Activated CD4-positive, alpha-beta T cell treated with anti-CD3 and anti-CD28 coated beads, Interleukin-2, Interleukin-4, amounts not matched to agents 100 ng/mL and 50 ng/mL, durations not matched to agents 16 hours and 8 hours (primary cell): Measurements from ENCODE around the gene DNAJC3.
"Not testable (repeated sequence)": the region's sequence is repeated elsewhere in the genome, so short reads cannot be mapped to it uniquely, and the experiment has no call there.

ENCODE experiments used
- DNase-seq: peaks from one replicate; pipeline ENCODE4 v3.0.0-alpha.2; 2020; ENCODE audit warnings: low spot score

Gene DNAJC3

DNA sequence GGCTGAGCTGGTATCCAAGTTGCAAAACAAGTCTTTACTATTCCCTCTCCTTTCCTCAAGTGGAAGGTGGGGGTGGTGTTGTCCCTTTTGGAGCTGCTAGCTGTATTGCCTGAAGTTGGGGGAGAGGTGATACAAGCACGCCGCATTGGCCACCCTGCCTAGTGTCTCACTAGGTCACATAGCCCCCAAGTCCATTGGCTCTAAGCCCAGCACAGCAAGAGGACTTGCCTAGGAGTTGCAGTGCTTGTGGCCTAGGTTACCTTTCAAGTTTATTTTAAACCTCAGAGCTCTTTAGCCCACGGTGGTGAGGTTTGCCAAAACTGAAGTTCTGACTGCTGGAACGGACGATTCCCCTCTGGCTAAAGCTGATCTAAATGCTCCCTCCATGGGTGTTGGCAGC lies 5.3 kb upstream of the DNAJC3 start:
- DNase-seq, result no peak

DNA sequence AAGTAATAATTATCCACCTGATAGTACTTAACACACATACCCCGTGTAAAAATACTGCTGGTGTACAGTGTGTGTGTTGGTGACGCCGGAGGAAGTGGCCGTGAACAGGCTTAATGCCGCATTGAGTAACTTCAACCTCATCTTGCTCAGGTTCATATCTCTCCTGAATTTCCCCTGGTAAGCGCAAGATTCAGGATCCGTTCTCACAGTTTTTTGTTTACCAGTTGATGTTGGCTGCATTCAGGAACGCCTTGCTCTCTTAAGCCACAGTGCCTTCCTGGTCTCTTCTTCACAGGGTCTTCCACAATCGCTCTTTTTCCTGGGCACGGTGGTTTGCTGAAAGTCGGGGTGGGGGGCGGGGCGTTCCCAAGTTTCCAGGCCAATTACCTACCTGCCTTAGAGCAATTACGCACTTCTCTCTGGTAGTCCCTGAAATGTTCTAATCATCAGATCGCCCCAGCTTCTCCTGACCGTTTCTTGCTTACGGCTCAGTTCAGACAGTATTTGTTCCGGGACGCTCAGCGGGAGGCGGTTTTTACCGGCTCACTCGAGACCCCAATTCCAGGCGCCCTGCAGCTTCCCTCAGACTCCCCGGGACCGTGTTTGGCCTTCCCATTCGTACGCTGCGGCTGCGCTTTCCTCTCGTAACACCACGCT lies 706 bp upstream of the DNAJC3 start:
- DNase-seq, result peak; percentile 27

DNA sequence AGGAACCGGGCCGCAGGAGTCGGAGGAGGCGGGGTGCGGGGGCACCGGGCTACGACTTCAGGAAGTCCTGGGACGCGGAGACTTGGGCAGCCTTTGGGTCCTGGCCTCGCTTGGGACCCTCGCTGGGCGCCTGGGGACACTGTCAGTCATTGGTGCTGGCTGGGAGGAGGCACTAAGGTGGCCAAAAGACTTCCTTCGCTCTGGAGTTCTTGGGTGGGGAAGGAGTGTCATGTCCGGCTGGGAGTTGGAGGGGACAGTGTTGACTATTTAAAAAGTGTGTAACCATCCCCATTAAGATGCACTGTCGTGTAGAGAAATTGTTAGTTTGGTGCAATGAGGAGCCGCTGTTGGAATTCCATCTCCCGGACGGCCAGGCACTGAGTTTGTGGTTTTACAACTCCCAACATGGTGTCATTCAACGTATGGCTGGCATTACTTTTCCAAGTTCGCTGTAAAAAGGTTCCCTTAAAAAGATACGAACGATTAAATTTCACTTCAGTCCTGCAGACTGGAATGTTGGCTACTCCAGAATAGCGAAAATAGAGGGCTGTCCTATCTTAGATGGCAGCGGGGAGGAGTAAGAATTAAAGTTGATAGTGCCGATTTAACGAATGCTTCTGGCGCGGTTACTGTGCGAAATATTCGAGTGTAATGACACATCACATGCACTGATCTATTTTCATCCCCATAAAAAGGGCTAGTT lies 776 bp downstream of the DNAJC3 start:
- peak; percentile 3 for DNase-seq

DNA sequence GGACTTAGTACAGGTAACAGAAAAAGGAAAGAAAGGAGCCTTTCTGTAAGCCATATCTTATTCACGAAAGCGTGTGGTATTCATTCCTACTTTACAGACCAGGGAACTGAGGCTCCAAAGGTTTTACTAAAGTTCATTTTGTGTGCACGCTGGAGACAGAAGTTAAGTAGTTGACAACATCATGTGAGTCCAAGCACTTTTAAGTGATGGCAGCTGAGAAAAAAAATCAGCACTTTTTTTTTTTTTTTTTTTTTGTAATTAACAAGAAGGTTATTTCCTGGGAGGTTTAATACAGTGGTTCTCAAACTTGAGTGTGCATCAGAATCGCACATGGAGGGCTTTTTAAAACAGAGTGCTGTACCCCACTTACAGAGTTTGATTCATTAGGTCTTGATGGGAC lies 2.0 kb downstream of the DNAJC3 start:
- DNase-seq, result no peak

DNA sequence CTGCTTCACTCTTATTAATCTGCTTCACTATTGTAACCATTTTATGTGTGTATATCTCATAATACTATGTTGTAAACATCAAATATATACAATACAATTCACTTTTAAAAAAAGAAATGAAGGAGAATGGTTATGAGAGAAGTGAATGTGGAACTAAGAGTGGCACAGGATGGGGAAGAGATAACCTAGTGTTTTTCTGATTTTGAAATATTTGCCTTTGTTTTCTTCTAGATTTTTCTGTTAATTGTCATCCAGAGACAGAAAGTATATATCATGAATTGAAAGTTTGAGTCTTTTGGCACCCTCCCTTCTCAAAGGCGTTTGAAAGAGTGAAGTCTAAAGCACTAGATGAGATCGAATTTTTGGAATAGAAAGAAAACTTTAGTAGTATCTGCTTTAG lies 2.8 kb downstream of the DNAJC3 start:
- no peak for DNase-seq

DNA sequence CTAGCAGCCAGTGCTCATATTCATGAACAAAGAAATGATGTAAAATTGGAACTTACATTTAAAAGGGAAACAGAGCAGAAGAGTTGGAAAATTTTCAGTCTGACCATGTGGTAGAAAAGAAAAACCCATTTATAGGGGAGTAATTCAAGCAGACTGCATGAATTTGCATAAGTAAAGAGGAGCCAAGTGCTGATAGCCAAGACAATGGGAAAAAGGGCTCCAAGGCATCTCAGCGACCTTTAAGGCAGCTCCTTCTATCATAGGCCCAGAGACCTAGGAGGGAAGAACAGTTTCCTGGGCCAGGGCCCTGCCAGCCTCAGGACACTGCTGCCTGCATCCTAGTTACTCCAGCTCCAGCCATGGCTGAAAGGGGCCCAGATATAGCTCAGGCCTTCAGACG lies 7.5 kb downstream of the DNAJC3 start:
- DNase-seq, result no peak

DNA sequence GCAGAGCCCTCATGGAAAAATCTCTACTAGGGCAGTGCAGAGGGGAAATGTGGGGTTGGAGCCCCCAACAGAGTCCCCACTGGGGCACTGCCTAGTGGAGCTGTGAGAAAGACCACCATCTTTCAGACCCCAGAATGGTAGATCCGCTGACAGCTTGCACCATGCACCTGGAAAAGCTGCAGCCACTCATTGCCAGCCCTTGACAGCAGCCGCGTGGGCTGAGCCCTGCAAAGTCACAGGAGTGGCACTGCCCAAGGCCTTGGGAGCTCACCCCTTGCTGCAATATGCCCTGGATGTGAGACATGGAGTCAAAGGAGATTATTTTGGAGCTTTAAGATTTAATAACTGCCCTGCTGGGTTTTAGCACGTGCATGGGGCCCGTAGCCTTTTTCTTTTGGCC lies 8.0 kb downstream of the DNAJC3 start:
- not testable (repeated sequence) for DNase-seq

DNA sequence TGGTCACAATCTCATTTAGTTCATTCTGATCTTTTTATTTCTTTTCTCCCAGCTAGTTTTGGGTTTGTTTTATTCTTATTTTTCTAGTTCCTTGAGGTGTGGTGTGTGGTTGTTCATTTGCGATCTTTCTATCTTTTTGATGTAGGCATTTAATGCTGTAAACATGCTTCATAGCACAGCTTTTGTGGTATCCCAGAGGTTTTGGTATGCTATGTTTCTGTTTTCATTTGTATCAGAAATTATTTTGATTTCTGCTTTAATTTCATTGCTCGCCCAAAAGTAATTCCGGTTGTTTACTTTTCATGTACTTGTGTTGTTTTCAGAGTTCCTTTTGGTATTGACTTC lies 12.6 kb downstream of the DNAJC3 start:
- no peak for DNase-seq

DNA sequence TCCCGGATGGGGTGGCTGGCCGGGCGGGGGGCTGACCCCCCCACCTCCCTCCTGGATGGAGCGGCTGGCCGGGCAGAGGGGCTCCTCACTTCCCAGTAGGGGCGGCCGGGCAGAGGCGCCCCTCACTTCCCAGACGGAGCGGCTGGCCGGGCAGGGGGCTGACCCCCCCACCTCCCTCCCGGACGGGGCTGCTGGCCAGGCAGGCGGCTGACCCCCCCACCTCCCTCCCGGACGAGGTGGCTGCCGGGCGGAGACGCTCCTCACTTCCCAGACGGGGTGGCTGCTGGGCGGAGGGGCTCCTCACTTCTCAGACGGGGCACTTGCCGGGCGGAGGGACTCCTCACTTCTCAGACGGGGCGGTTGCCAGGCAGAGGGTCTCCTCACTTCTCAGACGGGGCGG lies 14.0 kb downstream of the DNAJC3 start:
- DNase-seq, result not testable (repeated sequence)

DNA sequence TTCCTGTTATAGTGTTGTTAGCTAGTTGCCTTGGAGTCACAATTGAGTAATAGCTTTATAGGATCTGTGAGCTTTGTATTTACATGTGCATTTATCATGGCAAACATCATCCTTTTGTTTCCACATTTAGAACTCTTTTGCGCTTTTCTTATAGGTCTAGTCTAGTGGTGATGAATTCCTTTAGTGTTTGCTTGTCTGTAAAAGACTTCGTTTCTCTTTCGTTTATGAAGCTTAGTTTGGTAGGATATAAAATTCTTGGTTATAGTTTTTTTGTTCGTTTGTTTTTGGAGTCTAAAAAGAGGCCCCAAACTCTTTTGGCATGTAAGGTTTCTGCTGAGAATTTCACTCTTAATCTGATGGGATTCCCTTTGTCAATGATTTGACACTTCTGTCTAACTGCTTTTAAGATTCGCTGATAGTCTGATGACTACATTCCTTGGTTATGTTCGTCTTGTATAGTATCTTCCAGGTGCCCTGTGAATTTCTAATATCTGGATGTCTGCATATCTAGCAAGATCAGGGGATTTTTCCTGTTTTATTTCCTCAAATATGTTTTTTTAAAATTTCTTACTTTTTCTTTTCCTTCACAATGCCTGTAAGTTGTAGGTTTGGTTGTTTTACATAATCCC lies 20.2 kb downstream of the DNAJC3 start:
- DNase-seq, result no peak

DNA sequence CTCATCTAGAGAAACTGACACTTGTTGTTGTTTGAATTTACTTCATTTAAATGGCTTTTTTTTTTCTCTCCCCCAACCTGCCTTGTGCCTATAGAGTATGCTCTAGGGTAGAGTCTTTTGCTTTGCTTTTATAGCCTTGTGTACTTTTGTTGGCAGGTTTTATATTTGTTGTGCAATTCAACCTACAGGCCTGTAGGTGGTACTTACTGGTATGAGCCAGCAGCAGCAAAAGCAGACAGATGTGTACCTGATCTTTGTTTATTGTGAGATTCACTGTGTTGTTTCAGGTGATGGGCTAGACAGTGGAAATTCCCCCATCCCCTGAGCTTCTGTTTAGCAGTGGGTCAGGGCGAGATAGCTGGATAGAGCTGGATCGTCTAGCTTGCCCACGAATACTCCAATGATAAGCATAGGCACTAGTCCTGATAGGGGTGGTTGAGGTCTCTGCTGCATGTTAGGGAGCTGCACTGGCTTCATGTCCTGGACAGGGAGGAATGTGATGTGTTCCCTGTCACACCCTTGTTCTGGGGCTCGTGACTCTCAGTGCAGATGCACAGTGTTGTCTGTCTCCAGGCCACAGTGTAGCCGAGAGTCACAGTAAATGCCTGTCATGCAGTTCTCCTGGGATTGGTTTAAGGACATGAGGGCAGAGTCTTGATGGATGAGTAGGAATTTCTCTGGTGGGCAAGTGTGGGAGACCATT lies 21.3 kb downstream of the DNAJC3 start:
- DNase-seq, result no peak

DNA sequence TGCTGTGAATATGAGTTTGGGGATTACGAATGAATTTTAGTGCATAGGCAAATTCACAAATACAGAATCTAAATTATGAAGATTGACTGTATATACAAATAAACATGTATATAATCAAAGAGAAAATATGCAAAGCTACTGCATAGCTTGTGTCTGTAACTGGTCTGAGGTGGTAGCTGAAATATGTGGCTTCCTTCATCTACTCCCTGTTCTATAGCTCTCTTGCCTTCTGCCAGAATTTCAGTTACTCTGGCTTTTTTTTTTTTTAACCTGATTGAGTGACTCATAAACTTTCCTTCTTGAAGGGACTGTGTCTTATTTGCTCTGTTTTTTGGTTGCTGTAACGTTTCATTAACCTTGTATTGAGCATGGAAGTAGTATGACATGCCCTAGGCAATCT lies 26.6 kb downstream of the DNAJC3 start:
- DNase-seq, result no peak

DNA sequence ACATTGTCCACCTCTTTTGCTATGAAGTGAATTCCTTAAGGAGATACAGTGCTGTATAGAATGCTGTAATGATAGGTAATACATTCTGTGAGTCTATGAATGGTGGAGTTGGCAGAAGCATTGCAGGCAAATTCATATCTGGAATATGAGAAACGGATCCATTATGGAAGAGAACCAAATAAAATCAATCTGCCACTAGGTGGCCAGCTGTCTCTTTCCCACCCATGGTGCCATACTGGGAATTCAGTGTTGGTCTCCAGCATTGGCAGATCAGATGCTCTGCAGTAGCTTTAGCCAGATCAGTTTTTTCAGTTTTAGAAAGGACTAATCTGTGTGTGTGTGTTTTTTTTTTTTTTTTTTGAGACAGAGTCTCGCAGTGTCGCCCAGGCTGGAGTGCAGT lies 27.6 kb downstream of the DNAJC3 start:
- no peak for DNase-seq

DNA sequence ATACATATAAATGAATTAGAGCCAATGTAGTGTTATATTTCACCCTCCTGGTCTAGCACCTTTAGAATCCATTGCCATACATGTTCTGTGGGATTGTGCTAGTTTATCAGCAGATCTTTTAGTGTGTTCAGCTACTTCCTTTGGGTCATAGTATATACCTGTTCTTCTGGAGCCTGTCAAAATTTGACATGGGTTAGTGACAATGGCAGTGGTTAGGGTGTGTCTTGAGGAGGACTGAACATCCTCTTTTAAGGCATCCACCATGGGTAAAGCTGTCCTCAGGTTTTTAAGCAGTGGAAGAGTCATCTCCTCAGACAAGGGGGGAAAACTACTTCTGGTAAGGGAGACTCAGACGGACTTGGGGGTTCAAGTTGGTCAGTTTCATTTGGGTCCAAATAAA lies 29.4 kb downstream of the DNAJC3 start:
- no peak for DNase-seq

DNA sequence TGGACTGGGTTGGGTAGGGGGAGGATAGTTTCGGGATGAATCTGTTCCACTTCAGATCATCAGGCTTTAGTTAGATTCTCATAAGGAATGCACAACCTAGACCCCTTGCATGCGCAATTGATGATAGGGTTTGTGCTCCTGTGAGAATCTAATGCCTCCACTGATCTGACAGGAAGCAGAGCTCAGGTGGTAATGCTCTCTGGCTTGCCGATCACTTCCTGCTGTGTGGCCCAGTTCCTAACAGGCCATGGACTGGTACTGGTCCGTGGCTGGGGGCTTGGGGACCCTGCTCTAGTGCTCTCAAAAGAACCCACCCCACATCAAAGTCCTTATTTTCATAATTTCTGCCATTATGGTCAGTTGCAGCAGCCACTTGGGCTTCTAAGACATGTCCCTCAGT lies 30.1 kb downstream of the DNAJC3 start:
- no peak for DNase-seq

DNA sequence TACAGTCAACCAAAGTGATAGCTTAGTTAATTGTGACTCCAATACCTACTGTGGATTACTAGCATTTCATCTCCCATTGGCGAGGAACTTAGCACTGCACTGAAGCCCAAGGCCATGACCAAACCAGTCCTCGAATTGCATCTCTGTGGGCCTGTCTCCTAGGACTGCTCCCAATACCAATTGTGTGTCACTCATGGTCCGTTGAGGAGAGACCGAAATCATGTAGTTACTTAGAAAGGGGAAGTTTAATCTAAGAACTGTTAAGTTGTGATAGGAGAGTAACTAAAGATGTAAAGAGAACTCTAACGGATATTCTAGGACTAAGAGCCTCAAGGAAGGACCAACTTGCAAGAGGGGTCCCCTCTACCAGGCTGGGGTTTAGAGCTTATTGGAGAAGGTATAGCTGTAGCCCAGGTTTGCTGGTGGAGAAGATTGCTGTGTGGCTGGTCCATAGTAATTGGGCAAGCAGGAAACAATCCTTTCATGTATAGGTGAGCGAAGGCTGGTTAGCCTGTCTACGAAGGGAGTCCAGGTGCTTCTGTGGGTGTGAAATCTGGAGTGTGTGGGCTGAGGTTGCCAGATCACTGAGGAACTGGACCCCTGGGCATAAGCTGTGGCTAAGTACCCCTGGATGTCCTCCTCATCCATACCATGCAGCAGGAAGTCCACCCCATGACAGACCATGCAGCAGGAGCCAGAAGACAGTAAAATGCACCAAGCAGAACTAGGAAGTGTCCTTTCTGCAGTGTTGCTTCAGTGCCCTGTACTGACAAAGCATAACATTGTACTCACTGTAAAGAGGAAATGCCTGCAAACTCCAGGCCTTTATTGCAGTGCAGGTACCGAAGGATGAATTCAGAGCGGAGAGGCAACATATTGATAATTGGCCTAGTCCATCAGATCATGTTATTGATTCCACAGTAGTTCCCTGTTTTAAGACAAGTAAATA lies 30.8 kb downstream of the DNAJC3 start:
- no peak for DNase-seq

DNA sequence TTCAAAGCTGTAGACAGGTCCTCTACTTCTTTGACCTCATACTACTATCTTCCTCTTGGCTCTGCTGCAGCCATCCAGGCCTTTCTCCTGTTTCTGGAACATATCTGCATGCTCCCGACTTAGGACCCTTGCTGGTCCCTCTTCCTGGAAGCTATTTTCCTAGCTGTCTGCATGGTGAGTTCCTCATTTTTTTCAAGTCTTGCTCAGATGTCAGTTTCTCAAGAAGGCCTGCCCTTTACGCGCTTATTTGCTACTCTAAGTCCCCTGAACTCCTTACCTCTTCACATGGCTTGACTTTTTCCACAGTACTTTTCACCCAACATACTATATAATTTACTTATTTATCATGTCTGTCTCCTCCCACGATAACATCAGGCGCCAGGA lies 31.4 kb downstream of the DNAJC3 start:
- no peak for DNase-seq

DNA sequence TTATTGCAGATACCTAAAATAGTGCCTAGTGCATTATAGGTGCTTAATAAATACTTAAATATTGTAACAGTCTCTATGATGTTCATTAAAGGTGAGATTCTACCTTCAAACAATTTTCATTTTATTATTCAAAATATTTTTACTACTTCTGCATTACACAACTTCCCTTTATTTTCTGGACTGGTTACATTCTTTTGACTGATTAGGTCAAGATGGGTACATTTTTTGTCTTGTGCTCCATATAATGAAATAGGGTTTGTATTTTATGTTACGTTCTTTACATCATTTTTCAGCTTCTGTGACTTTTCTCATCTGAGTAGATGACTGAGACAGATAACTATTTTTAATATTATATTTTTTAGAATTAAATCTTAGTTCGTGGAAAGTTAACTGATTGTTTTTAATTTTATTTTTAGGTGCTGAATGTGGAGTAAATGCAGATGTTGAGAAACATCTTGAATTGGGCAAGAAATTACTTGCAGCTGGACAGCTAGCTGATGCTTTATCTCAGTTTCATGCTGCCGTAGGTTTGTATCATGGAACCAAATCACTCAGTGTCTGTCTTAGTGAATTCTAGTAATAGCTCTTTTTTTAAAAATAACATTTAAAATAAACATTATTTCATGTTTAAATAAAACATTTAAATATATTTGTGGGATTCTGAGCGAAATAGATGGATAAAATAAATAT lies 32.0 kb downstream of the DNAJC3 start:
- DNase-seq, result no peak

DNA sequence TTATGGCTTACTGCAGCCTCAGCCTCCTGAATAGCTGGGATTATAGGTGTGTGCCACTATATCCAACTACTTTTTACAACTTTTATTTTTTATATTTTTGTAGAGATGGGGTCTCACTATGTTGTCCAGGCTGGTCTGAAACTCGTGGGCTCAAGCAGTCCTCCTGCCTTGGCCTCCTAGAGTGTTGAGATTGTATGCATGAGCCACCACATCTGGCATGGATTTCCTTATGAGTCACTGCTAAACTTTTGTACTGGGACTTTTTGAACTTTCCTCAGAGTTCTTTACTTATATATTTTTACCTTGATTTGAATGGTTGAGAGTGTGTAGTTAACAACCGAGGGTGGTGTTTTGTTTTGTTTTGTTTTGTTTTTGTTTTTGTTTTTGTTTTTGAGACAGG lies 33.4 kb downstream of the DNAJC3 start:
- no peak for DNase-seq

DNA sequence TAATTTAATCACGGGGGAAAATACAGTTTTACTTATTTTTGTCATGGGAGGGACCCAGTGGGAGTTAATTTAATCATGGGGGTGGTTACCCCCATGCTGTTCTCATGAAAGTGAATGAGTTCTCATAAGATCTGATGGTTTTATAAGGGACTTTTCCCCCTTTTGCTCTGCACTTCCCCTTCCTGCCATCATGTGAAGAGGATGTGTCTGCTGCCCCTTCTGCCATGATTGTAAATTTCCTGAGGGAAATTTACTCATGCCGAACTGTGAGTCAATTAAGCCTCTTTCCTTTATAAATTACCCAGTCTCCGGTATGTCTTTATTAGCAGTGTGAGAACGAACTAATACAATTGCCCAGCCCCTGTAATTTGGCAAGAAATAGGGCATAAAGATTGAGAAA lies 35.9 kb downstream of the DNAJC3 start:
- not testable (repeated sequence) for DNase-seq

DNA sequence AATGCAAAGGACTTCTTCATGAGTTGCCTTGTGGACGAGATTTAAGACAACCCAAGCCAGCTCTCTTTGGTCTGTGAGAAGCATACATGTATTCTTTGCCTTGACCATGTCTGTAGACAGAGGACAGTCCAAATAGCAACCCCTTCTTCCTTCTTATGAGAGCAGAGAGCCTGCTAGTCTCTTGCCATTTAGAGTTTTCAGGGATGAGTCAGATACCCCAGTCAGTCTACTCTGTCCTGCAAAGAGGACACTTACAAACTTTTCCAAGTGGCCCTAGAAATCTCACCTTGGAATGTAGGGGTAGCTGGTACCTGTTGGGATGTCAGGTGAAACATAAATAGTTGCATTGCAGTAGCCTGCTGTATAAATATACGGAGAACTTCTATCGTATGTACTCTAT lies 36.7 kb downstream of the DNAJC3 start:
- DNase-seq, result no peak
